Erythroblast (primary cell): ENCODE measurements around the gene MFSD12.

Experiments used
- GATA1 ChIP-seq: IDR thresholded peaks from 2 replicates; pipeline ENCODE4 v1.6.1; 2011; ENCODE audit warnings: low read depth, mild to moderate bottlenecking, control low read depth, low read length, moderate library complexity
- POLR2A ChIP-seq: IDR thresholded peaks from 2 replicates; pipeline ENCODE4 v1.6.1; 2011; ENCODE audit warnings: mild to moderate bottlenecking, low read length

GRCh38 chr19:3576696-3577443, 19.5 kb upstream of the MFSD12 start:
- no peak for TF ChIP-seq POLR2A
- TF ChIP-seq GATA1, result no peak
